ENCODE results near the gene EIF4EBP3.
"Not testable (repeated sequence)": the region's sequence is repeated elsewhere in the genome, so short reads cannot be mapped to it uniquely, and the experiment has no call there.

The EIF4EBP3 gene

DNA sequence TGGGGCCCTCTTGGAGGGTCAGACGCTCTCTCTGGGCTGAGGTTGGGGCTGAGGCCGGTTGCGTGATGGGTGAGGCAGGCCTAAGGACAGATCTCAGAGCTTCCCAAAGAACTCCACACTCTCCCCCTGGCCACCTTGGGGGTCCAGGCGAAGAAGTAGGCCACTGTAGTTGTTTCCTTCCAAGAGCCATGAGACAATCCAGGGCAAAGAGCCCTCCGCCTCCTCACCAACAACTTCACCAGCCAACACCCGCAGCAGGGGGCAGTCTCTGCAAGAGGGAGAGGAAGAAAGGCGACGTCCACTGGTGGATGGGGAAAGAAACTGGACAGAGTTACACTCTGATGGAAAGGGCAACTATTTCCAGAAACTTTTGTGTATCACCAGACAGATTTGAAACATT is 27.8 kb downstream of the EIF4EBP3 start:
- FAIRE-seq: no peak

GRCh38 chr5:140576776-140577201 is 29.3 kb downstream of the EIF4EBP3 start:
- DNase-seq (ENCODE audit: low spot score) (no peak), FAIRE-seq (no peak)

More for the DNA sequence above, 27.8 kb downstream of the EIF4EBP3 start:
- DNase-seq (ENCODE audit: low spot score): no peak

DNA sequence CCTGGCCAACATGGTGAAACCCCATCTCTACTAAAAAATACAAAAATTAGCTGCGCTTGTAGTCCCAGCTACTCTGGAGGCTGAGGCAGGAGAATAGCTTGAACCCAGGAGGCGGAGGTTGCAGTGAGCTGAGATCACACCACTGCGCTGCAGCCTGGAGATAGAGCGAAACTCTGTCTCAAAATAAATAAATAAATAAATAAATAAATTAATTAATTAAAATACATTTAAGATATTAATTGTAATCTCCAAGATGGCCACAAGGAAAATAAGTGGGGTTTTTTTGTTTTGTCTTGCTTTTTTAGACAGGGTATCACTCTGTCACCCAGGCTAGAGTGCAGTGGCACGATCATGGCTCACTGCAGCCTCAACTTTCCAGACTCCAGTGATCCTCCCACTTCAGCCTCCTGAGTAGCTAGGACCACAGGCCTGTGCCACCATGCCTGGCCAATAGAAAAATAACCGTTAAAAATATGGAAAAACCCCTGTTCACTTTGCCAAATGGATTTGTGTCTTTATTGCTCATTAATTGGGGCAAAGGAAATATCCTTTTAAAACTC is 31.8 kb downstream of the EIF4EBP3 start:
- not testable (repeated sequence) for DNase-seq (ENCODE audit: low spot score); FAIRE-seq

DNA sequence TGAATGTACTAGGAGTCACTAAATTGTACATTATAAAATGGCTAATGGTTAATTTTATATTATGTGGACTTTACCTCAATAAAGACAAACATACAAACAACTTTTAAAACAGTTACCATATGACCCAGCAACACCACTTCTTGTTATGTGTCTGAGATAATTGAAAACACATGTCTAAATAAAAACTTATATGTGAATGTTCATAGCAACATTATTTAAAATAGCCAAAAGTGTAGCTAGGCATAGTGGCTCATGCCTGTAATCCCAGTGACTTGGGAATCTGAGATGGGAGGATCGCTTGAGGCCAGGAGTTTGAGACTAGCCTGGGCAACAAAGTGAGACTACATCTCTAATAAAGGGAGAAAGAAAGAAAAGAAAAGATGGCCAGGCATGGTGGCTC is 40.0 kb downstream of the EIF4EBP3 start:
- DNase-seq (ENCODE audit: low spot score) (no peak), FAIRE-seq (no peak)

DNA sequence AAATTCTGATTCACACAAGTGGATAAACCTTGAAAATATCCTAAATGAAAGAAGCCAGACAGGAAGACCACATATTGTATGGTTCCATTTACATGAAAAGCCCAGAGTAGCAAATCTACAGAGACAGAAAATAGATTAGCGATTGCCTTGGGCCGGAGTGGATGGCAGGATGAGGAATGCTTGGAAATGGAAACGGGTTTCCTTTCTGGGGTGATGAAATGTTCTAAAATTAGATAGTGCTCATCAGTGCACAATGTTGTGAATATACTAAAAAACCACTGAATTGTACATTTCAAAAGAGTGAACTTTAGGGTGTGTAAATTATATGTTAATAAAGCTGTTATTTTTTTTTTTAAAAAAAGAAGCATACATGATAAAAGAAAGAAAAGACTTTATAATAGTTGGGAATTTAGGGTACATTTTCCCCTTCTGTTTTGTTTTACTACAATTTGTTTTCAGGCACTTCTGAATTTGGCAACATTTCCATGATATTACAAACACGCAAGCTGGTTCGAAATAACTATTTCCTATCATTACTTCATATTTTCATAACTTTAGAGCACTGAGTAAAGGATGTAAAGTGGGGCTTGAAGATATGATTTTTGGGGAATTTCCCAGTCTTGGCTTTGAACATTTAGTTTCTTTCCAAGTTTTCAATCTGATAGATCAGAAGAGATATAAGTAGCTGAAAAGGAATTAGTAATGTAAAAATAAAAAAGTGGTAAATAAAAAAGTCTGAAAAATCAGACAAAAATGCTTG is 41.0 kb downstream of the EIF4EBP3 start:
- FAIRE-seq: no peak
- no peak for DNase-seq (ENCODE audit: low spot score)

DNA sequence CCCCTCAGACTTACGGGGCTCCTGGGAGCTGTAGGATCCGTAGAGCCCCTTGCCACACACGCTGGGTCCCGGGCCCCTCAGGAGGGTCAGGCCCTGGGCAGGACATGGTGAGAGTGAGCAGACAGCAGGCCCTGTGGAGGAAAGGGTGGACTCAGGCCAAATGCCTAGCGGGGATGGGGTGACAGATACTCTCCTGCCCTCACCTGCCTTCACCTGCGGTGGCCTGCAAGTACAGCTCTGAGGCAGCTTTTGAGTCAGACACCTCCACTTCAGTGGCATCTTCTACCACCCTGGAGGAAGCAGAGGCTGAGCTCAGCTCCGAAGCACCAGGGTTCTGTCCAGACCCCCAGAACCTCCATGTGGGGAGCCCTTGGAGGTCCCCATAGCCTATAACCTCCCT is 43.4 kb downstream of the EIF4EBP3 start:
- FAIRE-seq (no peak), DNase-seq (ENCODE audit: low spot score) (no peak)

DNA sequence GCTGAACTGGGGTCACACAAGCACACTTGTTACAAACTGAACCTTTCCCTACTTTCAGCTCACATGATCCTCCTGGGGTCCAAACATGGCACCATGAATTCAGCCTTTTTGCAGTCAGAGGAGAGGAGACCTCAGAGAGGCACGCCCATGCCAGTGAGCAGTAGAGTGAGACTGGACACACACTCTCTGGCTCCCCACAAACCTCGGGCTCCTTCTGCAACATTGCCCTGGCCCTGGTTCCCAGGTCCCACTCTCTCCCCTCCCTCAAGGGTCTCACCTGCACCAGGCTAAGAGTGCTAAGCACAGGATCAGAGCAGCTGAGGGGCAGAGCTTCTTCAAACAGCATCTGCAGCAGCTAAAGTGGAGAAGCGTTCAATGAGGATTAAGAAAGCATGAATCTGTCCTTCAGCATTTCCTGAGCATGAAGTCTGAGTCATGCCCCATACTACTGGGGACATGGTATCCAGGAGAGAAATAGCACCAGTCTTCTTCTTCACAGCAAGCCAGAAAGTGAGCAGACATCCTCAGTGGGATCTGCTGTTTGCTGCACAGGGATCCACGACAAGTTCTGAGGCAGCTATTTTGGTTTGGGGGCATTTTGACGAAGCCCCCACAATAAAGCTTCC is 44.4 kb downstream of the EIF4EBP3 start:
- DNase-seq (ENCODE audit: low spot score) (no peak), FAIRE-seq (no peak)

GRCh38 chr5:140593070-140593469 is 45.6 kb downstream of the EIF4EBP3 start:
- not testable (repeated sequence) for DNase-seq (ENCODE audit: low spot score); FAIRE-seq

DNA sequence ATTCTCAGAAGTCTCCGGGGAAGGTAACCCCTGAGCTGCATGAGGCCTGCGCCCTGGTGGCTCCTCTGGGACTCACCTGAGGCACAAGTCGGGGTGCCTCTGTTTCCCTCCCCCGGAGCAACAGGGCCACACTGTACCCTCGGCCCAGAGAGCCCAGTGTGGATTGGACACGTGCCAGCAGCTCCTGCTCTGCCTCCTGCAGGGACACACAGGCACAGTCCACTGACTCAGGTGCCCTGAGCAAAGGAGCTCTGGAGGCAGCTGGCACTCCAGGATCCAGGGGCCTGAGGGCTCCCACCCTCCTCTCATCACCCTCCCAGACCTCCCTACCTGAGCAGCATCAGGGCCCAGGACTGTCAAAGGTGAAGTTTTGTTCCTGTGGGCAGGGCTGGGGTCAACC is 46.7 kb downstream of the EIF4EBP3 start:
- no peak for FAIRE-seq
- DNase-seq (ENCODE audit: low spot score): no peak

GRCh38 chr5:140595538-140596300 is 48.3 kb downstream of the EIF4EBP3 start:
- no peak for DNase-seq (ENCODE audit: low spot score)
- FAIRE-seq: no peak

- FAIRE-seq (no peak), DNase-seq (ENCODE audit: low spot score) (no peak)
Measured at GRCh38 chr5:140596321-140596741, 48.9 kb downstream of the EIF4EBP3 start.

GRCh38 chr5:140598836-140599235 is 51.4 kb downstream of the EIF4EBP3 start:
- FAIRE-seq: no peak
- no peak for DNase-seq (ENCODE audit: low spot score)
